GM19023 (cell line): Measurements from ENCODE around the gene RASSF7.

ENCODE experiments used
- ATAC-seq: cut with Tn5 transposase; IDR thresholded peaks from one replicate; pipeline ENCODE4 v1.9.1; 2021; ENCODE audit warnings: mild to moderate bottlenecking, moderate library complexity; ENCODE audit not compliant: unreplicated experiment

The RASSF7 gene

GRCh38 chr11:607020-607780 is 46.4 kb downstream of the RASSF7 start:
- ATAC-seq, result no peak

- no peak for ATAC-seq
Observed at GRCh38 chr11:607971-608659, 47.3 kb downstream of the RASSF7 start.

GRCh38 chr11:608791-609251 is 48.1 kb downstream of the RASSF7 start:
- ATAC-seq, result no peak

- no peak for ATAC-seq
Observed at GRCh38 chr11:609341-609811, 48.6 kb downstream of the RASSF7 start.

GRCh38 chr11:610146-610801 is 49.5 kb downstream of the RASSF7 start:
- no peak for ATAC-seq

GRCh38 chr11:611001-611996 is 50.5 kb downstream of the RASSF7 start:
- no peak for ATAC-seq

- ATAC-seq, result no peak
Observed at GRCh38 chr11:612201-612960, 51.6 kb downstream of the RASSF7 start.

GRCh38 chr11:612961-613300 is 52.2 kb downstream of the RASSF7 start:
- ATAC-seq, result no peak

GRCh38 chr11:613369-613968 is 52.7 kb downstream of the RASSF7 start:
- ATAC-seq, result no peak
